LHCN-M2 (cell line): ENCODE data around the gene FUCA1. TPM values are rescaled to one million over a fixed set of nuclear protein-coding genes. Genes with fewer than 3 reads are reported as not detected.
A peak's percentile ranks its signal among the peaks of the same experiment; 100 is the strongest.
"Not testable (repeated sequence)": the region's sequence is repeated elsewhere in the genome, so short reads cannot be mapped to it uniquely, and the experiment has no call there.

Experiments
- DNase-seq: peaks from one replicate; pipeline ENCODE4 v3.0.0-alpha.2; 2012; ENCODE audit warnings: low read depth
- polyA plus RNA-seq: library from polyadenylated mRNA; unstranded; fragments of >200 nt; gene quantifications from one replicate; pipeline ENCODE4 v1.2.1, GENCODE V29; 2012; ENCODE audit warnings: missing spikeins
- total RNA-seq: library from RNA; depleted of rRNA; stranded (reverse); fragments of >200 nt; gene quantifications from 2 replicates; pipeline ENCODE4 v1.2.3, GENCODE V29; 2014; rRNA removed

The FUCA1 gene
- 17.7 and 20.6 TPM in 2 replicates for total RNA-seq
- polyA plus RNA-seq = 10.0 TPM

DNA sequence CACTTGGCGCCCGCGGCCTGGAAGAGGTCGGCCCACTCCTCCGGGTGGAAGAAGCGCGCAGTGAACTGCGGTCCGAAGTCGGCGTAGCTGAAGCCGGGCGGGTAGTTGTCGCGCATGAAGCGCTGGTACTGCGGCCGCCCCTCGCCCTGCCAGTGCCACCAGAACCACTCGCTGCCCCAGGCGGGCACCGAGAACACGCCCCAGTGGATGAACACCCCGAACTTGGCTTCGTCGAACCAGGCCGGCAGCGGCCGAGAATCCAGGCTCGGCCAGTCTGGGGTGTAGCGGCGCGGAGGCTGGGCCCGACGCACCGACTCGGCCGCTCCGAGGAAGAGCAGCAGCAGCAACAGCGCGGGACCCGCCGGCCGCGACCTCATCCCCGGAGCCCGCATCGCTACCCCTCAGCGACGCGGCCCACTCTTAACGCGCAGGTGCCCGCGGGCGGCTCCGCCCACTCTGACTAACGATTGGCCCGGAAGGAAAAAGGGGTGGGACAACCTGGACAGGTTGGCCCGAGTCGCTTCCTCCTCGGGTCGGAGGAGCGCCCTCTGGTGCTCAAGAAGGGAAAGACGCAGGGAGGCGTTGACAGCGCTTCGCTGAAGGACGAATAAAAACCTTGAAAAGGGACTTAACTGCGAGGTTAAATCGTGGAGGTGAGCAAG is at the start of gene FUCA1:
Gene FUCA1 (minus strand): TSS at position 396 of the 662 bp plus-strand sequence. CDS start 4 bp downstream, at position 392.
- peak; percentile 72 for DNase-seq

DNA sequence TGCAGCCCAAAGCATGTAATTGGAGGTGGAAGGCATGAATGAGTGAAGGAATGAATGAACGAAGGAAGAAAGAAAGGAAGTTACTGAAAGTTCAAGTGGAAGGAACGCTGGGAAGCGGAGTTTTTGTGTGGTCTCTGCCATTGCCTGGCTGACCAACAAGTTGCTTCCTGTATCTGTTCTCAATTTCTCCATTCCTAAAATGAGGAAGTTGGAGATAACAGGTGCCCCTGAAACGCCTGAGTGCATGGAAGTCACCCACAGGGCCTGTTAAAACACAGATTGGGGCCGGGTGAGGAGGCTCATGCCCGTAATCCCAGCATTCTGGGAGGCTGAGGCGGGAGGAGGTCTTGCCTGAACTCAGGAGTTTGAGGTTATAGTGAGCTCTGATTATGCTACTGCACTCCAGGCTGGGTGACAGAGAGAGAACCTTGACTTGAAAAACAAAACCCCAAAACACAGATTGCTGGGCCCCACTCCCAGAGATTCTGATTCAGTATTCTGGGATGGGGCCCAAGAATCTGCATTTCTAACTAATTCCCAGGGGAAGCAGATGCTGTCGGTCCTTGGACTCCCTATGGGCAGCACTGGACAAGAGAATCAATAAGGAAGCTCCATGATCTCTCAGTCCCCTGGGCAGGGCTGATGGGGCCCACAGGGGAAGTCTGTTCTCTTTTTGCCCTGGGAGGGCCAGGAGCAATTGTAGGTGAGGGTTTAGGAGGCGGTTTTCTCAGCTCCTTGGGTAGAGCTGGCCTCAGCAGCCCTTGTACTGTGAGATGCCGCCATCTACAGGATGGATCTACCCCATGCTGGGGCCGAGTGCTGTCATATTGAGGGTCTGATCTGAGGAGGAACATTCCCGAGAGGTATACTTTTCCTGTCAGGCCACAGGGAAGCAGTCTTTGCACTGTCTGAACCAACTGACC is 48.4 kb upstream of the FUCA1 start:
- DNase-seq = peak; percentile 52

DNA sequence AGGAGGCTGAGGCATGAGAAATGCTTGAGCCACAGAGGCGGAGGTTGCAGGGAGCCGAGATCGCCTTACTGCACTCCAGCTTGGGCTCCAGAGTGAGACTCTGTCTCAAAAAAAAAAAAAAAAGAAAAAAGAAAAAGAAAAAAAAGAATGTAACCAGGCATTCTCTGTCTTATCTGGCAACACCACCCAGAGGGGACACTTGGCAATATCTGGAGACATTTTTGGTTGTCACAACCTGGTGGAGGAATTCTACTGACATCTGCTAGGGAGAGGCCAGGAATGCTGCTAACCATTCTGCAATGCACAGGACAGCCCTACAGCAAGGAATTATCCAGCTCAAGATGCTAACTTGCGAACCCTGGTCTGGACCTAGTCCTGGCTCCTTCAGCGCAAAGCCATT is 47.4 kb upstream of the FUCA1 start:
- DNase-seq = no peak

DNA sequence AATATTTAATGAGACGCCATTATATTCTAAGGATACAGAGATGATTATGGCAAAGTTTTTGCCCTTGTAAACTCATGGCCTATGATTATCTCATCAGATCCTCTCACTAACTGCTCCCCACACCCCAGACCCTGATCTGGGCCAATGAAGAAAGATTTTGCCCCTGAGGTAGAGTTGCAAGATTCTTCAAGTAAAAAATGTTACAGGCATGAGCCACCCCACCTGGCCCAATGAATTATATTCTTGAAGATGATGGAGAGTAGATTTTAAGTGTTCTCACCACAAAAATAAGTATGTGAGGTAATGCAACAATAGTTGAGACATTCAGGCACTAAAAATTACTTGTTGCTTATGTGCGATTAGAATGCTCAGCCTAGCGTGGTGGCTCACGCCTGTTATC is 46.8 kb upstream of the FUCA1 start:
- no peak for DNase-seq

DNA sequence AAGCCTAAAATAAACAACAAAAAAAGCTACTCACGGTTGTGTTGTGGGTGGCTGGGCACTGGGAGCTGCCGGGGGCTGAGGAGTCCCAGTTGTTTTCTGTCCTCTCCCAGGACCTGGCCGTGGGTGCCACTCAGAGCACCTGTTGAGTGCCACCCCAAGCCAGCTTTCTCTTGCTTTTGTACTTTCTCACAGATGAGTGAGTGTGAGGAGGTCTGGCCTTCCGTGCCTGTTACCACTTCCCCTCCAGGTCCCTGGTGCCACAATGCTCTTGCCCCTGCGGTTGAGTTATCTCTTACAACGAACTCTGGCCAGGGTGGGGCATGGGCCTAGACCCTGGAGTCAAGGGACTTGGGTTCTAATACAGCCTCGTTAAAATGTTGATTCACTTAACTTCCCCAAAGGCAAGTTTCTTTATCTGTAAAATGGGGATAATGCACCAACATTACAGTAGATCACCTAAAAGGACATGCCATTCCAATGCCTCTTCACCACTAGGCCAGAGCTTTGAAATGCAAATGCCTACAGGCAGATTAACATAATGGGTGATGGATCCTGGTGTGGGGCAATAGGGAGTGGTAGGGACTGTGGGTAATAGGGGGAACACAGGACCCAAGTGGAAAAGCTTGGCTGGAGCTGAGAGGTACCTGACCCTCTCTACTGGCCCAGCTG is 45.3 kb upstream of the FUCA1 start, which contains the start of gene CNR2:
Gene CNR2 (minus strand): TSS at position 151 of the 669 bp plus-strand sequence. CDS start 37,745 bp downstream, outside the sequence.
- no peak for DNase-seq

DNA sequence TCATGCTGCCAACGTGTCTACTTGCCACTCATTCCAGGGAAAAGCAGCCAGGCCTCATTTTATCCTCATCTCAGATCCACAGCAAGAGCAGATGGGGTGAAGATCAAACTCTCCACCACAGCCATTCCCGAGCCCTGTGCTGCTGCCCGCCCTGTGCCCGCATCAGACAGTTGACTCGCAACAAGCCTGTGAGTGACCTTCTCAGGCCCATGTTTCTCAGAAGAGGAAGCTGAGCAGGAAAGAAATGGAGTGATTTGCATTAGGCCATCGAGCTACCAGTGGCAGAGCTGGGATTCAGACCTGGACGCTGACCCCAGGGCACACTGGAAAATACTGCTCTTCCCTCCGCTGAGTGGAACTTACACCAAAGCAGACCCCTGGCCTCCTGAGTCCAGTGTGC is 43.8 kb upstream of the FUCA1 start:
- DNase-seq = no peak

DNA sequence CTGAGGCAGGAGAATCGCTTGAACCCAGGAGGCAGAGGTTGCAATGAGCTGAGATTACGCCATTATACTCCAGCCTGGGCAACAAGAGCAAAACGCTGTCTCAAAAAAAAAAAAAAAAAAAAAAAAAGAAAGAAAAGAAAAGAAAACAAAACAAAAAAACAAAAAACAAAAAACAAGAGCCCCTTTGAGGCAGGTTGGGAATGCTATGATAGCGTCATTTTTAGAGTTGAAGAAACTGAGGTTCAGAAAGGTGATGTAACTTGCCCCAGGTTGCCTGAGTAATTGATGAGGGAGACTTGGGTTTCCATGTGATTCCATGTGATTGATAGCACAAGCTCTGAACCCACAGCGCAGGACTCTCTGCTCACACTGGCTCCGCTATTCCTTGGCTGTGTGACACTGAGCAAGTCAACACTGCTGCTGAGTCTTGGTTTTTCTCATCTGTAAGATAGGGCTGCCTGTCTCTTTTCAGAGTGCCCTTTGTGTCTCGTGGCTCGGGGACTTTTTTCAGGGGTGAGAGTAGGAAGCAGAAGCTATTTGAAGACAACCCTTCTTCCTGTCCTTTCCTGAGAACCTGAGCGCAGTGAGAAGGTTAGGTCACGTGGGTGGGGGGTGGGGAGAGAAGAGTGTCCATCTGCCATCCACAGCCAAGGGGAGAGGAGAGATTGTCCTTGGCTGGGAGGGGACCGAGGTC is 42.6 kb upstream of the FUCA1 start:
- DNase-seq = no peak

DNA sequence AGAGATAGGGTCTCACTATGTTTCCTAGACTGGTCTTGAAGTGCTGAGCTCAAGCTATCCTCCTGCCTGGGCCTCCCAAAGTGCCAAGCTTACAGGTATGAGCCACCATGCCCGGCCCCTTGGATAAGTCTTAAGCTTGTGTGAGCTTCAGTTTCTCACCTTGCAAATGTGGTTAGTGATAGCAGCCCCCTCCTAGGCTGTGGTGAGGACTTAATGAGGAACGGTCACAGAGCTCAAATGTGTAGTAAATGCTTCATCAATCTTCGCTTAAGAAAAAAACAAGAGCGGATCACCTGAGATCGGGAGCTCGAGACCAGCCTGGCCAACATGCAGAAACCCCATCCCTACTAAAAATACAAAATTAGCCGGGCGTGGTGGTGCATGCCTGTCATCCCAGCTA is 42.1 kb upstream of the FUCA1 start:
- DNase-seq = no peak

DNA sequence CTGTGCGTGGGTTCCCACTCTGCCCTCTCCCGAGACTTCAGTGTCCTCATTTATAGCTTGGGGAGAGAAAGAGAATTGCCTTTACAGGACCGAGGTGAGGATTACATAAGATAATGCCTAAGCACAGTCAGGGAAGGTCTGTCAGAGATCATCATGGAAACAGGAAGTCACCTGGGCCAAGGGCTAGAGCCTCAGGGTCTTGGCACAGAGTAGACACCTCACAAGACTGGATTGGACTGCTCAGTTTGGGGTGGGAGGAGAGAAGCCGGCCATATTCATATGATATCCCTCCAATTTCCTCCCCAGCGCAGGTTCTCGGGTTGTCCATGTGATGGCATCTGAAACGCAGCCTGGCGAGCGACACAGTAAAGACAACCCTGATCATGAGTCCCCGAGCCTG is 41.3 kb upstream of the FUCA1 start:
- DNase-seq = no peak

DNA sequence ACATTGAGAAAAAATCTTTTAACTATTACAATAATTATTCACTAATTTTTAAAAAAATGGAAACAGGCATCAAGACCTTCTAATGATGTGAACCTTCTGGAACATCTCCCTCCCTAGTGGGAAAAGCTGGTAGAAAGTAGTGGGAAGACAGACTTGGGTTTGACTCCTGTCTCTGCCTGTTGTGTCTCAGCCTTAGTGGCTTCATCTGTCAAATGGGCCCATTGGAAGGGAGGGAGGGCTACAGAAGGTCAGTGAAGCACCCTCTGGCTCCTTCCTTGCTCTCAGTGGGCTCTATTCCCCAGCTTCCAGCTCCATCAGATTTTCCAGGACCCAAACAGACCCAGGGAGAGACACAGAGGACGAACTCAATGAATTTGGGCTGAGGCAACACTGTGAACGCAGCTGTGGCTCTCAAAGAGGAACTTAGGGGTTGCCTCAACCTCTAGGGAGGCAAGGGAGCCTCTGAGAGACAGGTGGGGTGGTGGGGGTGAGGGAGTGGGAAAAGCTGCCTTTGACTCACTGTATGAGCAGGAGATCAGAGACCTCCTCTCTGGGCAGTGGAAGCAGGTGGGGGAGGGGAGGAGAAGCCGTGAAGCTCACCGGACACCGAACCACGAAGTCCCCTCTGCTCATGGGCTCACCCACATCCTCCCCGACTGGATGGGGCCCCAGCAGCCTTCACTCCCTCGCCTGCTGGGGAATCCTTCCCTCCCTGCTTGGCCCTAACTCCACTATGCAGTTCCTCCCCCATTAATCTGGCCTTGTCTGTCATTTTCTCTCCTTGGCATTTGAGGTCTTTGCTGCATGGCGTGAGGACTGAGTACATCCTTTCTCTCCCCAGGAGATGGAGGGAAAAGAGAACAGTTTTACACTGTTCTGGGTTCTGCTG is 40.6 kb upstream of the FUCA1 start:
- DNase-seq = no peak

DNA sequence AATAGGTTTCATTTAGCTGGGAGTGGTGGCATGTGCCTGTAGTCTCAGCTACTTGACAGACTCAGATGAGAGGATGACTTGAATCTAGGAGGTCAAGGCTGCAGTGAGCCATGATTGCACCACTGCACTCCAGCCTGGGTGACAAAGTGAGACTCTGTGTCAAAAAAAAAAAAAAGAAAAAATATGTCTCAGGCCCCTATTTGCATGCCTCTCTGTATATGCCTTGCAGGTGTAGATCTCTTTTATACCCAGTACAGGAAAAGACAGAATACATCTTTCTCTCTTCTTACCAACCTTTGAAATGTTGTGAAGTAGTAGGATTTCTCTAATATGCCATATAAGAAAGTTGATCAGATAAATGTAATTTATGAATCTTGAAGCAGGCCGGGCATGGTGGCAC is 38.6 kb upstream of the FUCA1 start:
- no peak for DNase-seq

DNA sequence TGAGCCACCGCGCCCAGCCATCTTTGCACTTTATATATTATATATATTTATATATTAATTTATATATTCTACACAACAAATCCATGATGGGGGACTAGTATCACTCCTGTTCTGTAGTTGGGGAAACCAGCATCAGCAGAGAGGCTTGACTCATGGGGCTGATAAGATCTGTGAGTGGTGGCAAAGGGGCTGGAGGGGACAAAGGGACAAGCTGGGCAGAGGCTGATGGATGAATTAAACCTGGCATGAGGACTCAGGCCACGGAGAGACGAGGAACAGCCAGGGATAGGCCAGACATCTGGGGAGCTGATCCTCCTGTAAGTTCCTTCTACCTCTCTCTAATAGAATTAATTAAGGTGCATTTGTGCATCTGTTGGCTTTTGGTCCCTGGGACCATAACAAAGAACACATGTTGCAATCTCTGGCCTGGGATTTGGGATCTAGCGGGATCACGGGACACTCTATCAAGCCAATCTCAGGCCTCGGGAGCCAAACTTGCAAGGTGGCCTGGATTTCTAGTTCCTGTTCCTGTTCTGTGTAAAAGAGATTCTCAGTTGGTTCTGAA is 37.5 kb upstream of the FUCA1 start:
- no peak for DNase-seq

DNA sequence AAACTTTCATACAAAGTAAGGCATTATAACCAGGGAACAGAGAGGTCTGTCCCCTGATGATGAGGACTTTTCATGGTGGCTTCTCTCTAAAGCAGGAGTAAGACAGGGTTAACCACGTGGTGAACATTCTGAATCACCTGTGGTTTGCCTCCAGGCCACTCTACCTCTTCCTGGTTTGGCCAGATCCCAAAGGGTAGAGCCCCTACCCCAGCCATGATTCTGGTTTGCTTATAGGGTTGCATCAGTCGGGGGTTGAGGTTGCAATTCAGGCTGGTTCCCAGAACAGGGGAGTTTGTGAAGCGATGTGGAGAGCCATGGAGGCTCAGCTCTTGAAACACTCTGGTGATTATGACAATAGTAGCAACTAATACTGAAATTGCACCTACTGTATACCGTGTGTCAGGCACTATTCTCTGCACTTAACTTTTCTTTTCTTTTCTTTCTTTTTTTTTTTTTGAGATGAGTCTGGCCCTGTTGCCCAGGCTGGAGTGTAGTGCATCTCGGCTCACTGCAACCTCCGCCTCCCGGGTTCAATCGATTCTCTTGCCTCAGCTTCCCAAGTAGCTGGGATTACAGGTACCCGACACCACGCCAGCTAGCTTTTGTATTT is 36.8 kb upstream of the FUCA1 start:
- no peak for DNase-seq

DNA sequence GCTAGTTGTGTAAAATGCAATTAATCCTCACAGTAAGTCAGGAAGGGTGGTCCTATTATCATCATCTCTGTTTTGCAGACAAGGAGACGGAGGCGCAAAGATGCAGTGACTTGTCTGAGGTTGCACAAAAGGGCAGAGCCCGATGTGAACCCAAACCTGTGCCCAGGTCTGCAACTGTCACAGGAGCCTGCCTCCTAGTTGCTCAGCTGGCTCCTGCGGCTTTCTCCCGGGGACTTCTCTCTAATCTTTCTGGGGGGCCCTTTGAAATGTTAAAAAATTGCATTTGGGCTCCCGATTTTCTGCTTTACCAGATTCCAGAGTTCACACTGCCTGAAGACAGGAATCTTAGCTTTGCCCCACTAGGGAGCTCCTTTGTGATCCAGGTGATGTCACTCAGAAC is 35.7 kb upstream of the FUCA1 start:
- no peak for DNase-seq

DNA sequence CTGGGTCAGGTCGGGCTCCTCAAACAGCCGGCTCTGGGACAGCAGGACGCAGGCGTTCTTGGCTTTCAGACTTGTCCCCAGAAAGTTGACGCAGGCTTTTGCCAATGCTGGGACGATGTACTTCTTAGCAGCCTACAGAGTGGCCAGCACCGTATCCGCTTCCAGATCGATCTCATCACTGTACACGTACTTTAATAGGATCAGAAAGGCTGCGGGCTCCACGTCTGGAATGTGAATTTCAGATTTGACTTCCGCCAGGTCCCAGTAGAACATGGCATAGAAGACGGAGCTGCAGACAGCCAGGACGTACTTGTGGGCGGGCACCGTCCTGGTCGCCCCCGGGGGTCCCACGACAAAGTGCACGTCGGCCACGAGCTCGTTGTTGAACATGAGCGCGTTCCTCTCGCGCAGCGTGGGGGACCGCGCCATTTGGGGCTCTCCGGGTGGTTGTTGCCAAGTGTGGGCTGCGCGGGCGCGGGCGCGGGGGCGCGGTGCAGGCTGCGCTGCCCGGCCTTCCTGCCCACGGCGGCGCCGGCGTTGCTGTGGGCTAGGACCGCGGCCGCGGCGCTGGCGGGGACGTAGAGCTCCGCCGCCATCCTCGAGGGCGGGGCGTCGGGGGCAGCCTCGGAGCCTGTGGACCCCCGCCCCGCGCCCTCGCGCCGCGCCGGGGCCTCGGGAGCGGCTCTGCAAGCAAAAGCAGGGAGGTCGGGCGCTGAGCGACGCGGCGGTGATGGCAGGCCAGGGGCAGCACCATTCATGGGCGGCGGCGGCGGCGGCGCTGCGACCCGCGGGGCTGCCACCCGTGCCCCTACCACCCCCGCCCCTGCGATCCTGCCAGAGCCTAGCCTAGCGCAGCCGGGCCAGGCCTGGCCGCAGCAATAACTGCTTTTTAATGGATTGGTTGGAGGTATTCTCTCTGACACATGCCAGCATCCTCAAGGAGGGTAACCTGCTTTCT is 34.5 kb upstream of the FUCA1 start:
- no peak for DNase-seq

DNA sequence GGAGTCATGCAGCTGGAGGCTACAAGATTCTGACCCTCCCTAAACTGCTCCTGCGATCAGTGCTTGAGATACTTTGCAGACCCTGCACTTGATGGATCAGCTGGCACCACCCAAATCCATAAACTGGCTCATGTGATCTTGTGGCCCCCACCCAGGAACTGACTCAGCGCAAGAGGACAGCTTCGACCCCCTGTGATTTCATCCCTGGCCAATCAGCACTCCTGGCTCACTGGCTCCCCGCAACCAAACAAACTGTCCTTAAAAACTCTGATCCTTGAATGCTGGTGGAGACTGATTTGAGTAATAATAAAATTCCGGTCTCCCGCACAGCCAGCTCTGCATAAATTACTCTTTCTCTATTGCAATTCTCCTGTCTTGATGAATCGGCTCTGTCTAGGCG is 31.9 kb upstream of the FUCA1 start:
- not testable (repeated sequence) for DNase-seq

DNA sequence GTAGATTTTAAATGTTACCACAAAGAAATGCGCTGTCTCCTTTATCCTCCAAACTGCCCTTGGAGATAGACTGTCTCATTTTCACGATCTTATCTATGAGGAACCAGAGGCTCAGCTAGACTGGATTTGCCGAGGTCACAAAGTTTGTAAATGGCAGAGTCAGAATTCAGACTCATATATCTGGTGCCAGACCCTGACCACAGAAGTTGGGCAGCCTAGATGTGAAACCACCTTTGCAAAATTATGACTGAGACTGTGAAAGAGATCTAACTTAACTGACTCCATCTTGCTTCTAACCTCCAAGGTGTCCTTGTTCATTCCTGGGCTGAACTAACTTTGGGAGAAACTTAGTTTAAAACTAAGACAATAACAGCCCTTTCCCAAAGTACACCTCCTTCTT is 31.0 kb upstream of the FUCA1 start:
- no peak for DNase-seq

DNA sequence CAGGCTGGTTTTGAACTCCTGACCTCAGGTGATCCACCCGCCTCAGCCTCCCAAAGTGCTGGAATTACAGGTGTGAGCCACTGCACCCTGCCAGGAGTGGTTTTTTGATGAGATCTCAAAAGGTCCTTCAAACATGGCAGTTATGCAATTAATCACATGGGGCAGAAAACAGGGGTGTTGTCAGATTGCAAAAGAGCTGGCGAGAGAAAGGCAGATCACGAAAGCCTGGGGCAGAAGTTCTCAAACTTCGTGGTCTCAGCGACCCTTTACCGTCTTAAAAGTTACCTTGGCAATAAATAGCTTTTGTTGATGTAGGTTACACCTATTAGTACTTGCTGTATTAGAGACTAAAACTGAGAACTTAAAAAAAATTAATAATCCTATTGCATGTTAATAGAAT is 29.0 kb upstream of the FUCA1 start:
- no peak for DNase-seq

DNA sequence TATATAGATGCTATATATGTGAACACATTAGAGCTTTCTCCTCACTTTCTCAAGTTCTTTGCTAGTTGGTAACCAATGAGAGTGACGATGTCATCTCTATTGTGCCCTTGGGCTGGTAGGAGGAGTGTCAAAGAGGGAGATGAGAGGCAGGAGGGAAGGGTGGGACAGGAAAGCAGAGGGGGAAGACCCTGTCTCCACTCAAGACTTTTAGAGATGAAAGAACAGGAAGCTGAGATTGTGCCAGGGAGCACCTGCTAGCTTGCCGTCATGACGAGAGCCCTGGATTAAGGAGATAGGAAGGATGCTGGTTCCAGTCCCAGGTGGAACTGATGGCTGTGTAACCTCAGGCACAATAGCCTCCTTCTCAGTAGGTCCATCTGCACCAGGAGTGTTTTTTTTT is 28.4 kb upstream of the FUCA1 start:
- DNase-seq = no peak
